ENCODE results near the gene GPR146.

Gene GPR146

DNA sequence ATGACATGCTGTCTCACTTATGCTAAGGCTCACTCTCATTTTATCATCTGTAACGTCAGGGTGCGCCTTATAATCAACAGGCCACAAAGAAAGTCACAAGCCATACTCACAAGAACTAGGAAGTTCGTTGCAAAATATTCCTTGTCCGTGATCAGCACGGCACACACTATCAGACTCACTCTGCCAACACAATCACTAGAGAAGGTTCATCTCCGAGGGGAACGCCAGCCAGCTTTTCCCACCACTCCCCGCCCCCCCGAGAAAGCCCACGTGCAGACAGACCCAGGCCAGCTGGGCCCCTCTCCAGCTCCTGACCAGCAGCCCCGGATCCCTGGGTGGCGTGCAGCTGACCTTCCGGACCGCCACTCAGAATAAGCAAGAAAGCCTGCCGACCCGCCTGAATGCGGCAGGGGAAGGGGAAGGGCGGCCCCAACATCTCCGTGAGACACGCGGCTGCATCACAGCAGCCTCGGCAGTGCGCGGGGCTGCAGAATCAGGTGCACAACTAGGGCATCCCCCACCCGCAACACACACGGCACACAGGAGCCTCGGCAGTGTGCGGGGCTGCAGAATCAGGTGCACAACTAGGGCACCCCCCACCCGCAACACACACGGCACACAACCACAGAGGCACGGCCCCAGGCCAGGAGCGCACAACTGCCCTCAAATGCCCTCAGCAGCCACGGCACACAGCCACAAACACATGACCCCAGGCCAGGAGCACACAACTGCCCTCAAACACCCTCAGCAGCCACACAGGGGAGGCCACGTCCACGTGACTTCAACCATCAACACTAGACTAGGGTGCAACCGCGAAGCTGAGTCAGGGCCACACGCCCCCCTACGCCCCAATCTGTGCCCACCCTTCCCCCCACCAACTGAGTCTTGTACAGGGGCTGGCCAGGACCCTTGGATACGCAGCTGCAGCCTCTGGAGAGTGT is 2.5 kb upstream of the GPR146 start:
- in situ Hi-C loops (cut with MboI; ENCODE audit: low sequenced_read_pairs): no loop called here

- in situ Hi-C loops (cut with MboI; ENCODE audit: low sequenced_read_pairs): no loop called here
Measured at GRCh38 chr7:1042492-1042833, 1.9 kb upstream of the GPR146 start.

- in situ Hi-C loops (cut with MboI; ENCODE audit: low sequenced_read_pairs): no loop called here
Measured at GRCh38 chr7:1043552-1044188, 676 bp upstream of the GPR146 start.

DNA sequence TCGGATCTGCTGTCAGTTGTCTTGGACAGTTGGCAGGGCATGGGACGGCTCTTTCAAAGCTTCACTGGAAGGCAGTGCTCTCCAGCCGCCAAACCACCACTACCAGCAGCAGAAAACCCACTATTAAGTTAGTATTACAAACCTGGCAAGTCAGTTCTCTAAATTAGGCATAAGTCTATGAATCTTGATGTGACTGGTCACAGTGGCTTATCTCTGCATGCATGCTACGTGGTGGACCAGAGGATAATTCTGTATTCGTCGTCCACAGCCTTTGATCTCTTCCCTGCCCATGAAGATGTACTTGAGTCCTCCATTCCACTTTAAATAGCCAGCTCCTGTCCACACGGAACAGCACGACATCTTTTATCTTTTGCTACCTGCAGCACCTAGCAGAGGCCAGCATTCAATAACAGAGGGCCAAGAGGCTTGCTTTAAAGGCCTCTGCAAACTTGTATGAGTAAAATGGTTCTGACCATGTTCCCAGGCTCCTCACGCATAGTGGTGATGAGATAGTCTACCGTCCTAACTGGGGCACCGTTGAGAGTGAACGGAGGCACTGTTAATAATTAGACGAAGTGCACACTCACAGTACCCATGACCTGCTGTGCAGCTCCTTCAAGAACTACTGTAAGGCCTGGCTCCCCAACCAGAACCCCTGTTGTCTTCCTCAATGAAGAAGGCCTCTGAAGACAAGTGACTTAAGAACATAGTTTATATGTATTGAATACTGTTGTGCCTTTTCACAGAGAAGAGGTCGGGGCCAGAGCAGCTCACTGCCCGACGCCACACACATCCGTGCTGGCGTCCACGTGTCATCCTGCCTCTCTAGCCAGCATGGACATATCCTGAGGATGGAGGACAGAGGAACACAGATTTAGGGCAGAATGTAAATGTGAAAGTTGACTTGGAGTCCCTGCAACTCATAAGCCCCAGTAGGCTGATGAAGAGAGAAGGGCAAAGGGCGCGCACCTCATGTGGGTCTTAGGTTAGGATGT is 1.0 kb downstream of the GPR146 start:
- in situ Hi-C loops (cut with MboI; ENCODE audit: low sequenced_read_pairs): no loop called here

GRCh38 chr7:1046722-1047679 is 2.7 kb downstream of the GPR146 start:
- in situ Hi-C loops (cut with MboI; ENCODE audit: low sequenced_read_pairs): no loop called here

DNA sequence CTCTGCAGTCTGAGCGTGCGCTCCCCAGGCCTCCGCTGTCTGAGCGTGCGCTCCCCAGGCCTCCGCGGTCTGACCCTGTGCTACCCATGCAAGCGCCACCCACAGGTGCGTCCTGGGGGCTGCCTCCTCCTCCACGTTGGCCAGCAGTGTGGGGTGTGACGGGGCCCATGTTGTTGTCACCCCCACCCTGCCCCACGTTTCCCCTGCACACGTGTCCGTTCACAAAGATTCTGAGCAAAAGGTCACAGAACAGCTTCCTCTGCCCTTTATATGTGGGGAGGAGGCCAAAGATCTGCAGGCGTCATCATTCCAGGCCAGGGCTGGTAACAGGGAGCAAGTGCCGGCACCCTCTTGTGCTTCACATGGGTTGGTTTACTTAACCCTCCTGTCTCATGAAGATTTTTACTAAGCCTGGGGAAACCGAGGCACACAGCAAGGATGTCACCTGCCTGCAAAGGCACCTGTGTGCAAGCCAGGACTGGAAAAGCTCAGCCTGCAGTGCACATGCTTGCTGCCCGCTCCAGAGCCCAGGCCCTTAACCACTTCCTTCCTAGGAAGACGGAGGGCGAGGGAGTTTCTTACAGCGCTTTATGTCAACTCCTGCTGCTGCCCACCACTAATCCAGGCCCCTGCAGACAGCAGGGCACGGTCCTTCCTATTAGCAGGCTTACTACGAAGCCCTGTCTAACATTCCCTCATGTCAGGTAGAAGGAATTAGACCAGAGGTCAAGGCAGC is 4.8 kb downstream of the GPR146 start:
- in situ Hi-C loops (cut with MboI; ENCODE audit: low sequenced_read_pairs): no loop called here

DNA sequence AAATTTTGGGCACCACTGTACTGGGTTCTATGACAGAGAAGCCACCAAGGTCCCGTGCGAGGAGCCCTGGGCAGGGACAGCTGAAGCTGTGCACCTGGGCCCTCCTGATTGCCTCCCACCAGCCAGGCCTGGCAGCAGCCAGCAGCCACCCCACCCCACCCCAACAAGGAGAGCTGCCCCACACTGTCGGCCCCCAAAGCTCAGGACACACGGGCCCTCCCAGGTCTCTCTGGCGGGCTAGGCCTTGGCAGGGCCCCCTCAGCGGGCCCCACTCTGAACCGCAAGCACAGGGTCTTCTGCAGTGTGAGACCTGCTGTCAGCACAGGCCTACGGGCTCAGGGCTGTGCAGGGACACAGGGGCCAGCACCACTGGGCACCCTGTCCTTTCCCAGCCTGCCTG is 5.5 kb downstream of the GPR146 start:
- in situ Hi-C loops (cut with MboI; ENCODE audit: low sequenced_read_pairs): no loop called here

DNA sequence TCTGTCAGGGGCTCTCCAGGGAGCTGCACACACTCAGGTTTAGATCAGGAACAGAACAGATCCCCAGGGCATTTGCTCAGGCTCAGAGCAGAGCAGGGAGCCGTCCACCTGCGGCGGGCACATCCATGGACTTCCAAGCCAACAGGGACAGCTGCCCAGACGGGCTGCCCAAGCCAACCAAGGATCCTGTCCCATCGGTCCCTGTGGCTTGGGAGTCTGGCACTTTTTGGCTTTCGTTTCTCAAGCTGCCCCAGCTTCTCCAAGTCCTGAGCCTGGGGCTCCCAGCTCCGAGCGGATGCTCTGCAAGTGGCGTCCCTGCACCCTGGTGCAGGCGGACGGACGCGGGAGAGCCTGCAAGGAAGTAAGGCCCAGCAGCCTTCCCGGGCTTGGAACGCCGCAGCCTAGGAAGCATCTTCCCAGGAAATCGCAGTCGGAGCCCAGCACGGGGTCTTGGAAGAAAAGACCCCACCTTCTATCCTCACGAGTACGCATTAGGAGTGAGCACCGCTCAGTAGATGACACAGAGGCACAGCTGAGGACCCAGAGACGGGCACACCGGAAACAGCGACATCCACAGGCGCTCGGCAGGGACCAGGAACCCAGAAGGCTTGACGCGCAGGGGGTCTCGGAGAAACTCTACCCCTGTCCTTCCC is 6.0 kb downstream of the GPR146 start:
- in situ Hi-C loops (cut with MboI; ENCODE audit: low sequenced_read_pairs): no loop called here

DNA sequence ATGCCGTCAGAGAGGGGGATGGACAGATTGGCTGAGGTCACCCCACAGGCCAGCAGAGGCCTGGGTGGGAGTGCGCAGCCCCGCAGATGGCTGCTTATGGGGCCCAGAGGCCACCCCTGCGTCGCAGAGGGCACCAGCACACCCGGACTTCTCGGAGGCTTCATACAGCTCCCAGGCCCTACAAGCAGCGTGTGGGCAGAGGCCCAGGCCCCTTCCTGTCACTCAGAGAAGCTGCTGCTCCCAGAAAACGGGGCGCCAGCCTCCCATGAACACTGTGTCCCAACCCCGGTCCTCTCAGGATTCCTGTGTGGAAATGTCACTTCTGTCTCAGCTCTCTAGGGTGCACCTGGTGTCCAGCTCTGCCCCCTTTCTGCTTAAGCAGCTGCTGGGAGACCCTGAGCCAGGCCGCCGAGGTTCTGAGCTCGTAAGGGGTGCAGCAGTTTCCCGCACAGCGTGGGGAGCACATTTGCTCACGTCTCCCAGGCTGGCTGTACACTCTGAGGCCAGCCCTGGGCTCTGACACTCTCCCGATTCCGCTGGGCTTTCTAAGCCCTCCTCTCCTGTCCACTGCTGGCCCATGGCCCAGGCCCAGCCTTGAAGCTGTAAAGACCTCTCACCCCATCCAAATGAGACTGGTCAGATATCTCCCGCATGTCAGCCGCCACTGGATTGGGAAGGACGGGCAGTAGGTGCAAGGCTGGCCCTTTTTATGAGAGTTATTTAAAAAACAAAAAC is 6.8 kb downstream of the GPR146 start:
- in situ Hi-C loops (cut with MboI; ENCODE audit: low sequenced_read_pairs): no loop called here

DNA sequence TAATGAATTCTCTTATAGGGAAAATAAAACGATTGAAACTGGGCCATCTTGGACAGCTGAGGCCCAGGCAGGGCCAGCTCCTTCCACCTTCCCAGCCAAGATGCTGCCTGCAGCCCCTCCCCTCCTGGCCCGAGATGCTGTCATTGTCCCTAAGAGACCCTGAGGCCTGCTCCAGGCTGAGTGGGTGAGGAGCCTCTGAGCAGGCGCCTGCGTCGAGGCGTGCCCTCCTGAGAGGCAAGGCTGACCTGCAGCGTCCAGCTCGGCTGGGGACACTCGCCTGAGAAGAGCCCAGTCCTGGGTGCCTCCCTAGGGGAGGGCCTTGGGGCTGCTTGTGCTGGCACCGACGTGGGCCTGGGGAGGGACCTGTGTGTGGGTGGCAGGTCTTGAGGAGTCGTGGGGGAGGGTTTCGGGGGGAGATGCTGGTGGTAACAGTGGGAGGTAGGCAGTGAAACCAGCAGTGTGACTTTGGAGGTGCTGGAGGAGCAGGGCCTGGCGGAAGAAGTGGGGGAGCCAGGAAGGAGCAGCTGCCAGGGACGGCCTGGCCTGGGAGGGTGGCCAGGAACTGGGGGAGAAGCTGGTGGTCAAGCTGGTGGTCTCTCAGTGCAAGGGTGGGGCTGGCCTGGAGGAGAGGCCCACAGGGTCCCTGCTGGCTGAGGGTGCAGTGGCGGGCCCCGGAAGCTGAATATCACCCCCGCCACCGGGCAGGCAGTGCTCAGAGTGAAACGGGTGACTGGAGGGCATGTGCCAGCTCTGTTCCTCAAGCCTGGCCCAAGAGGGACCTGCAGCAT is 7.9 kb downstream of the GPR146 start:
- in situ Hi-C loops (cut with MboI; ENCODE audit: low sequenced_read_pairs): no loop called here

DNA sequence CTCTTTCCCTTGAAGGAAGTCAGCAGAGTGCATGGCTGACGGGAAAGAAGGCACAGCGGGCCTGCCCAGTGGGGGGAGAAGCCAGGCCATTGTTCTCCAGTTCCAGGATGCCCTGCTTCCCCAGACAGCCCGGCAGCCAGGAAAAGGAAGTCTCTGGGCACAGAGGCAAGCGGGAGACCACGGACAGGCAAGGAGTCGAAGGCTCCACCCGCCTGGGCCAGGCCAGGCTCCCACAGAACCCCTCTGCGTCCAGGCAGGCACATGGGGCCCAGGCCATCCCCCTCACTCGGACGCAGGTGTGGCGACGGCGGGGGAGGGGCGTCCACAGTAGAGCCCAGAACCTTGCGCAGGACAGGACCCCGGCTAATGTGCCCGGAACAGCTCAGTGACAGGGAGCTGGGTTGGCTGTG is 8.7 kb downstream of the GPR146 start:
- in situ Hi-C loops (cut with MboI; ENCODE audit: low sequenced_read_pairs): no loop called here

DNA sequence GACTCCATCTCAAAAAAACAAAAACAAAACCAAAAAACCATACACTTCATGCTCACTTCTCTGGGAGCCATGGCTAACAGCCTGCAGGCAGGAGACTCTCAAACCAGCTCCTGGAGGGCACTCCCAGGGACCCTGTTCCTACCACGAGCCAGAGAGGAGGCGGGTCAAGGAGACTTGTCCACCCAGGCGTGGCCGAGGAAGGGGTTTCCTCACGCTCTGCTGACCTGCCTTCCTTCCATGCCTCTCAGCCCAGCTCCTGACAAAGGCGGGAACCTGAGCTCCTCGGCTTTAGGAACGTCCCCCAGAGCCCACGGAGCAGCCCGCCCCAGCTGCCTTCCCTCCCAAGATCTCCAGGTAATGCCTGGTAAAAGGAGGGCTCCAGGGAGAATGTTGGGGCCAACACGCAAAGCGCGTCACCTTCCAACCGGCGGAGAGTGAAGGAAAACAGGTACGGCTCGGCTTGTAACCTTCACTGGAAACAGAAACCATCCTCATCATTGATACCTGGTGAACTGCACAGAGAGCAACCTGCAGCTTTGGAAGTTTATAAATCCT is 9.5 kb downstream of the GPR146 start:
- in situ Hi-C loops (cut with MboI; ENCODE audit: low sequenced_read_pairs): no loop called here

GRCh38 chr7:1054438-1054837 is 10.1 kb downstream of the GPR146 start:
- in situ Hi-C loops (cut with MboI; ENCODE audit: low sequenced_read_pairs): no loop called here

DNA sequence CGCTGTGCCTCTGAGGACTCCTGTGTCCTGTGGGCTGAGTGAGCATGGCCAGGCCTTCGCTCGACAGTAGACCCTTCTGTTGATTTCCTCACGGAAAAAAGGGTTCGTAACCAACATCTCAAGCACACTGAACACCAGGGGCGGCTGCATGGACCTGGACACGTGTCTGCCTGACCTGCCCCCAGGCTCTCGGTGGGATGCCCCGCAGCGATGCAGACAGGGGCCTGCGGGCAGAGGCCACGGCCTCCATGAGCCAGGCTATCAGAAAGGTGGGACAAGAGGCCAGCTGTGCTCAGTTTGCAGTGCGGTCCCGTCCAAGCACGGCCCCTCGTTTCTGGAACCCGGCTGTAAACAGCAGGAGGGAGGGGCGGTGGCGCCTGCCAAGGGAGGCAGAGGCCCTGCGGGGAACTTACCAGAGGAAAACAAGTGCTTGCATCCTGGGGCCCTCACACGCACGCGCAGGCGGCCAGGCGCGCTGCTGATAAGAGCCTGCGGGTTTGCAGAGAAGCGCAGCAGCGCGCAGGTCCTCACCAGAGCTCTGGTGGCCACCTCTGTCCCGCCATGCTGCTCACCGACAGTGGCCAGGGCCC is 10.6 kb downstream of the GPR146 start:
- in situ Hi-C loops (cut with MboI; ENCODE audit: low sequenced_read_pairs): no loop called here

DNA sequence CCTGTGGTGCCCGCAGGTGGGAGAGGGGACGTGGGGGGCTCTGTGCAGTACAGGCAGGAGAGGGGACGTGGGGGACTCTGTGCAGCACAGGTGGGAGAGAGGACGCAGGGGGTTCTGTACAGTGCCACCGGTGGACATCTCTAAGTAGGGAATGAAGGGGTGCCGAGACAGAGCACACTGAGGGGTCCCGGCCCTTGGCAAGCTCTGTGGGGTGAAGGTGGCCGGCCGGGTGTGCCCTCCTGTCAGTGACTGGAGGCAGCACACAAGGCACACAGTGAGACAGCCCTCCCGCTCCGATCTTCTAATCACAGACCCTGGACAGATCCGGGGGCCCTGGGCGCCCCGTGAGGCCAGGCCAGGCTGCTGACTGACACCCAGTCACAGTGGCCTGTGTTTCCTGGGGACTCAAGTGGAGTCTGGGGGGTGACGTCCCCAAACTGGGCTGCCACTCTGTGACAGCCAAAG is 11.2 kb downstream of the GPR146 start:
- in situ Hi-C loops (cut with MboI; ENCODE audit: low sequenced_read_pairs): no loop called here

GRCh38 chr7:1055956-1056784 is 11.8 kb downstream of the GPR146 start:
- in situ Hi-C loops (cut with MboI; ENCODE audit: low sequenced_read_pairs): no loop called here

Data from hTERT RPE-1 (cell line).